Neural cell (in vitro differentiated cells): ENCODE results near the gene ARHGAP42. TPM values are rescaled to one million over a fixed set of nuclear protein-coding genes. Genes with fewer than 3 reads are reported as not detected.

Experiments
- H2AFZ ChIP-seq: fragments of 200-600, 300-800 bp; sonication (generic), shearing (Covaris generic); 2 replicates; pipeline ENCODE4 v1.6.0; 2014; ENCODE audit warnings: low read depth, mild to moderate bottlenecking, antibody characterized with exemption, low read length, moderate library complexity
- H3F3A ChIP-seq: fragments of 200-600 bp; shearing (Covaris generic); 2 replicates; pipeline ENCODE4 v1.6.1; 2016; ENCODE audit warnings: mild to moderate bottlenecking, moderate library complexity, mixed read lengths, antibody characterized with exemption, low read length; ENCODE audit not compliant: insufficient read depth, poor library complexity, severe bottlenecking
- H3K27ac ChIP-seq: fragments of 200-600, 300-800 bp; sonication (generic), shearing (Covaris generic); 2 replicates; pipeline ENCODE4 v1.5.1; 2014; ENCODE audit warnings: mild to moderate bottlenecking, low read length, moderate library complexity
- H3K27me3 ChIP-seq: fragments of 300-800, 200-600 bp; sonication (generic), shearing (Covaris generic); 2 replicates; pipeline ENCODE4 v1.6.0; 2014; ENCODE audit warnings: mild to moderate bottlenecking, low read depth, low read length, moderate library complexity; ENCODE audit not compliant: insufficient read depth
- H3K36me3 ChIP-seq: fragments of 300-800, 200-600 bp; sonication (generic), shearing (Covaris generic); 2 replicates; pipeline ENCODE4 v1.5.1; 2014; ENCODE audit warnings: mild to moderate bottlenecking, antibody characterized with exemption, low read length, moderate library complexity; ENCODE audit not compliant: insufficient read depth
- H3K4me2 ChIP-seq: fragments of 300-800, 200-600 bp; sonication (generic), shearing (Covaris generic); 2 replicates; pipeline ENCODE4 v1.6.0; 2014; ENCODE audit warnings: mild to moderate bottlenecking, low read length
- H3K4me3 ChIP-seq: fragments of 300-800, 200-600 bp; sonication (generic), shearing (Covaris generic); 2 replicates; pipeline ENCODE4 v1.5.1; 2014; ENCODE audit warnings: mild to moderate bottlenecking, low read length, moderate library complexity
- H3K79me2 ChIP-seq: fragments of 200-600 bp; shearing (Covaris generic); replicated peaks from 2 replicates; pipeline ENCODE4 v1.6.0; 2014; ENCODE audit warnings: mild to moderate bottlenecking, low read length, moderate library complexity; ENCODE audit not compliant: insufficient read depth
- H3K9ac ChIP-seq: fragments of 300-800, 200-600 bp; sonication (generic), shearing (Covaris generic); 2 replicates; pipeline ENCODE4 v1.6.1; 2016; ENCODE audit warnings: mild to moderate bottlenecking, low read length, mixed read lengths
- H3K9me2 ChIP-seq: fragments of 200-600 bp; shearing (Covaris generic); 2 replicates; pipeline ENCODE4 v1.6.1; 2016; ENCODE audit warnings: mild to moderate bottlenecking, low read length, mixed read lengths; ENCODE audit not compliant: insufficient read depth
- H3K9me3 ChIP-seq: fragments of 200-600, 300-800 bp; sonication (generic), shearing (Covaris generic); 2 replicates; pipeline ENCODE4 v1.6.1; 2016; ENCODE audit warnings: mild to moderate bottlenecking, mixed run types, low read length, moderate library complexity, mixed read lengths
- H4K20me1 ChIP-seq: fragments of 200-600 bp; shearing (Covaris generic); 2 replicates; pipeline ENCODE4 v1.6.1; 2016; ENCODE audit warnings: mild to moderate bottlenecking, mixed run types; ENCODE audit not compliant: insufficient read depth
- EP300 ChIP-seq: fragments of 450-650 bp; conservative IDR thresholded peaks from 2 replicates; pipeline ENCODE4 v1.6.1; 2014; ENCODE audit warnings: antibody characterized with exemption, mild to moderate bottlenecking, moderate library complexity; ENCODE audit not compliant: poor library complexity, severe bottlenecking
- EZH2 ChIP-seq: fragments of 200-600, 300-800 bp; shearing (Covaris generic), sonication (generic); IDR thresholded peaks from 2 replicates; pipeline ENCODE4 v1.6.1; 2014; ENCODE audit warnings: antibody characterized with exemption, low read length, borderline replicate concordance, mild to moderate bottlenecking; ENCODE audit not compliant: insufficient read depth, poor library complexity, severe bottlenecking
- MXI1 ChIP-seq: fragments of 450-650 bp; conservative IDR thresholded peaks from 2 replicates; pipeline ENCODE4 v1.6.1; 2014; ENCODE audit warnings: antibody characterized with exemption, mild to moderate bottlenecking; ENCODE audit not compliant: poor library complexity, severe bottlenecking
- POLR2AphosphoS5 ChIP-seq: IDR thresholded peaks from 2 replicates; pipeline ENCODE4 v1.6.1; 2012
- RAD21 ChIP-seq: fragments of 450-650 bp; conservative IDR thresholded peaks from 2 replicates; pipeline ENCODE4 v1.6.1; 2014; ENCODE audit warnings: antibody characterized with exemption, mild to moderate bottlenecking, moderate library complexity
- SMC3 ChIP-seq: fragments of 450-650 bp; conservative IDR thresholded peaks from 2 replicates; pipeline ENCODE4 v1.6.1; 2014; ENCODE audit warnings: antibody characterized with exemption, mild to moderate bottlenecking, moderate library complexity; ENCODE audit not compliant: poor library complexity
- TAF1 ChIP-seq: IDR thresholded peaks from 2 replicates; pipeline ENCODE4 v1.6.1; 2012; ENCODE audit warnings: low read depth
- polyA plus RNA-seq: library from polyadenylated mRNA; depleted of rRNA; stranded (reverse); fragments of >200 nt; gene quantifications from 2 replicates; pipeline ENCODE4 v1.2.3, GENCODE V29; 2014
- TF ChIP-seq, protein P1 (sequence below): fragments of 450-650 bp; IDR thresholded peaks from 2 replicates; pipeline ENCODE4 v1.5.1; 2014; ENCODE audit warnings: antibody characterized with exemption, mild to moderate bottlenecking, moderate library complexity; ENCODE audit not compliant: poor library complexity, severe bottlenecking
- TF ChIP-seq, protein P2 (sequence below): IDR thresholded peaks from 2 replicates; pipeline ENCODE4 v1.6.1; 2012; ENCODE audit warnings: borderline replicate concordance

The ARHGAP42 gene
- polyA plus RNA-seq, 1 donor from 2014 or later = 0.64 TPM

DNA sequence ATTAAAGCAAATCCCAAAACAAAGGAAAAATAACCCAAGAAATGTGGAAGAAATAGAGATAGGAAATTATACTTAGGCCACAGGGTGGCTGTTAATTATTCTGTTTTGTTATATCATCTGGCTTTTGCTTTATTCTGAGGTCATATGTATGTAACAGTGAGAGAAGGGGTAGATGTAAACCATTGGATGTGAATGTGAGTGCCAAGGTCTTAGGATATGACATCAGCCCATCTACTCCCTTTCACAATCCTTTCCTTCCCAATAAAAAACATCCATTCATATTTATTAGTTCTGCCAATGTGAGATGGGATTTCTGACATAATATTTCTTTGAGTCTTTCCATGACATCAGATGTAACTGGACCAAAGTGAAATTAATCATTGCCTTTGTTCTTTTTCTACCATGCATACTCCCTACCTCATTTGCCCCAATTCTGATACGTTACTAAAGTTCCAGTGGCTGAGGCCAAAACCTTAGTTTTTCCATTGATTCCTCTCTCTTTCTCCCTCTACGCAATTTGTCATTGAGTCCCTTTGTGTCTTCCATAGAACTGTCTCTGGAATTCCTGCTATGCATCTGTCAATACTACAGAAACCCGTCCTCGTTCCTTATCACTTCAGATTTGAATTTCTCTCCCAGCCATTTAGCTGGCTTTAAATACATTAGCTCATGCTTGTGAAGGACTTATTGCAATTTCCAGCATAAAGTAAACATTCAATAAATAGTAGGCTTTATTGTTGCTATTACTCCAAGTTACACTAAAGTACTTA is 170.3 kb downstream of the ARHGAP42 start:
- H3K4me3 ChIP-seq = no peak overlapping the region
- H3K9me2 ChIP-seq = no peaks in the 10 kb centered on the region
- H4K20me1 ChIP-seq = no peaks in the 10 kb centered on the region
- no peak overlapping the region for H3K4me2 ChIP-seq
- H3K27me3 ChIP-seq = no peaks in the 10 kb centered on the region
- H3K9me3 ChIP-seq = no peaks in the 10 kb centered on the region
- H3F3A ChIP-seq = no peaks in the 10 kb centered on the region
- H2AFZ ChIP-seq = no peak overlapping the region
- no peak overlapping the region for H3K9ac ChIP-seq
- TF ChIP-seq TAF1 (no peak), POLR2AphosphoS5 (no peak), EZH2 (no peak), MXI1 (no peak), EP300 (no peak), SMC3 (no peak), RAD21 (no peak)
- TF ChIP-seq, protein P1, sequence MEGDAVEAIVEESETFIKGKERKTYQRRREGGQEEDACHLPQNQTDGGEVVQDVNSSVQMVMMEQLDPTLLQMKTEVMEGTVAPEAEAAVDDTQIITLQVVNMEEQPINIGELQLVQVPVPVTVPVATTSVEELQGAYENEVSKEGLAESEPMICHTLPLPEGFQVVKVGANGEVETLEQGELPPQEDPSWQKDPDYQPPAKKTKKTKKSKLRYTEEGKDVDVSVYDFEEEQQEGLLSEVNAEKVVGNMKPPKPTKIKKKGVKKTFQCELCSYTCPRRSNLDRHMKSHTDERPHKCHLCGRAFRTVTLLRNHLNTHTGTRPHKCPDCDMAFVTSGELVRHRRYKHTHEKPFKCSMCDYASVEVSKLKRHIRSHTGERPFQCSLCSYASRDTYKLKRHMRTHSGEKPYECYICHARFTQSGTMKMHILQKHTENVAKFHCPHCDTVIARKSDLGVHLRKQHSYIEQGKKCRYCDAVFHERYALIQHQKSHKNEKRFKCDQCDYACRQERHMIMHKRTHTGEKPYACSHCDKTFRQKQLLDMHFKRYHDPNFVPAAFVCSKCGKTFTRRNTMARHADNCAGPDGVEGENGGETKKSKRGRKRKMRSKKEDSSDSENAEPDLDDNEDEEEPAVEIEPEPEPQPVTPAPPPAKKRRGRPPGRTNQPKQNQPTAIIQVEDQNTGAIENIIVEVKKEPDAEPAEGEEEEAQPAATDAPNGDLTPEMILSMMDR = no peak
- TF ChIP-seq, protein P2, sequence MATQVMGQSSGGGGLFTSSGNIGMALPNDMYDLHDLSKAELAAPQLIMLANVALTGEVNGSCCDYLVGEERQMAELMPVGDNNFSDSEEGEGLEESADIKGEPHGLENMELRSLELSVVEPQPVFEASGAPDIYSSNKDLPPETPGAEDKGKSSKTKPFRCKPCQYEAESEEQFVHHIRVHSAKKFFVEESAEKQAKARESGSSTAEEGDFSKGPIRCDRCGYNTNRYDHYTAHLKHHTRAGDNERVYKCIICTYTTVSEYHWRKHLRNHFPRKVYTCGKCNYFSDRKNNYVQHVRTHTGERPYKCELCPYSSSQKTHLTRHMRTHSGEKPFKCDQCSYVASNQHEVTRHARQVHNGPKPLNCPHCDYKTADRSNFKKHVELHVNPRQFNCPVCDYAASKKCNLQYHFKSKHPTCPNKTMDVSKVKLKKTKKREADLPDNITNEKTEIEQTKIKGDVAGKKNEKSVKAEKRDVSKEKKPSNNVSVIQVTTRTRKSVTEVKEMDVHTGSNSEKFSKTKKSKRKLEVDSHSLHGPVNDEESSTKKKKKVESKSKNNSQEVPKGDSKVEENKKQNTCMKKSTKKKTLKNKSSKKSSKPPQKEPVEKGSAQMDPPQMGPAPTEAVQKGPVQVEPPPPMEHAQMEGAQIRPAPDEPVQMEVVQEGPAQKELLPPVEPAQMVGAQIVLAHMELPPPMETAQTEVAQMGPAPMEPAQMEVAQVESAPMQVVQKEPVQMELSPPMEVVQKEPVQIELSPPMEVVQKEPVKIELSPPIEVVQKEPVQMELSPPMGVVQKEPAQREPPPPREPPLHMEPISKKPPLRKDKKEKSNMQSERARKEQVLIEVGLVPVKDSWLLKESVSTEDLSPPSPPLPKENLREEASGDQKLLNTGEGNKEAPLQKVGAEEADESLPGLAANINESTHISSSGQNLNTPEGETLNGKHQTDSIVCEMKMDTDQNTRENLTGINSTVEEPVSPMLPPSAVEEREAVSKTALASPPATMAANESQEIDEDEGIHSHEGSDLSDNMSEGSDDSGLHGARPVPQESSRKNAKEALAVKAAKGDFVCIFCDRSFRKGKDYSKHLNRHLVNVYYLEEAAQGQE = no peak
- no peak overlapping the region for H3K27ac ChIP-seq
- no peaks in the 10 kb centered on the region for H3K36me3 ChIP-seq
- H3K79me2 ChIP-seq = no peaks in the 10 kb centered on the region

DNA sequence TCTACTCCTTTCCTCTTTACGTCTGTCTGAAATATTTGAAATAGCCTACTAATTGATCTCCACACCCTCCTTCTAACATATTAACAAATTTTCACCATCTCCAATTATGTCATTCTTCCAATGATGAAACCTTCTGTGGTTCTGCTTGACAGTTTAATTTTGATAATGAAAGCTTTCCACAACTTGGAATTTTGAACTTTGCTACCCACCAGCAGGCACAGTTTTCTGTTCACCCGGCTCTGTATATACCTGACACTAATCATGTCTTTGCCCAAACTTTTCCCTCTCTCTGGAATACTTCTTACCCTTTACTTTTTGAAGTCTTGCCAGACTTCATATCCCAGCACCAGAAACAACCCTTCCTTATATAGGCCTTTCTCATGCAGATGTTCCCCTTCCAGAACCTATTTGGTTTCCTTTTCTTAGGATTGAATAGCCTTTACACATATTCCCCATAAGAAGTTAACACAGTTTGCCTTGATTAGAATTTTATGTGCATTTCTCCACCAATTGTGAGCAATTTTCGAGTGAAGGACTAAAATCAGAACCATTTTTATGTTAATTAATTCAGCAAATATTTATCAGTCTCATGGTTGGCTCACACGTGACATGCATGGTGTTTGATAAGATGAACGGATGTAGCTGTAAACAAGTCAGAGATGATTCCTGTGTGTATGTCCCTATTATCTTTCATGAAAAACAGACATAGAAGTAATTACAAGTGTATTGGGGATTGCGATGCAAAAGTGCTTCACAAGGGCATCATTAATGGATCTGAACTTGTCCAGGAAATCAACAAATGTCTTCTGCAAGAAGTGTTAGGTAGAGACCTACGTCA is 173.4 kb downstream of the ARHGAP42 start:
- no peaks in the 10 kb centered on the region for H4K20me1 ChIP-seq
- no peaks in the 10 kb centered on the region for H3F3A ChIP-seq
- no peaks in the 10 kb centered on the region for H3K36me3 ChIP-seq
- H3K79me2 ChIP-seq = no peaks in the 10 kb centered on the region
- H3K4me2 ChIP-seq = no peak overlapping the region
- TF ChIP-seq, protein P2 = no peak
- no peak for TF ChIP-seq EZH2
- TF ChIP-seq MXI1 = no peak
- TF ChIP-seq, protein P1 = no peak
- no peak for TF ChIP-seq POLR2AphosphoS5
- TF ChIP-seq TAF1 = no peak
- no peak for TF ChIP-seq RAD21
- no peak for TF ChIP-seq SMC3
- no peak for TF ChIP-seq EP300
- no peaks in the 10 kb centered on the region for H3K27me3 ChIP-seq
- H3K27ac ChIP-seq = no peak overlapping the region
- H3K4me3 ChIP-seq = no peak overlapping the region
- H3K9ac ChIP-seq = no peak overlapping the region
- H2AFZ ChIP-seq = no peak overlapping the region
- no peaks in the 10 kb centered on the region for H3K9me2 ChIP-seq
- H3K9me3 ChIP-seq = no peaks in the 10 kb centered on the region
